Measurements from ENCODE around the gene ACYP2.
"Not testable (repeated sequence)": the region's sequence is repeated elsewhere in the genome, so short reads cannot be mapped to it uniquely, and the experiment has no call there.

The ACYP2 gene

GRCh38 chr2:54284826-54285225 is 169.4 kb downstream of the ACYP2 start:
- POLR2A ChIA-PET: no interaction called here
- CTCF ChIA-PET: interaction anchor here (0.6 kb wide), 1 partner anchor 119 kb away, joined by 3 read pairs; no protein-coding TSS in a partner anchor
- no peak for DNase-seq (ENCODE audit: extremely low spot score)
- TF ChIP-seq FOXA1 (IDR thresholded peaks at IDR 0.05) (no peak), HDGF (IDR thresholded peaks at IDR 0.05; ENCODE audit: borderline replicate concordance) (no peak), BHLHE40 (IDR thresholded peaks at IDR 0.05; ENCODE audit: borderline replicate concordance) (no peak), ZNF384 (IDR thresholded peaks at IDR 0.05) (no peak), FOXM1 (IDR thresholded peaks at IDR 0.05; ENCODE audit: borderline replicate concordance) (no peak), FOXK2 (IDR thresholded peaks at IDR 0.05) (no peak), NFRKB (IDR thresholded peaks at IDR 0.05) (no peak)

- CTCF ChIA-PET: interaction anchor here (0.6 kb wide), 1 partner anchor 118 kb away, joined by 3 read pairs; no protein-coding TSS in a partner anchor
- DNase-seq (ENCODE audit: extremely low spot score): no peak
- POLR2A ChIA-PET: no interaction called here
- no peak for TF ChIP-seq PKNOX1 (IDR thresholded peaks at IDR 0.05)
- TF ChIP-seq ZNF384 (IDR thresholded peaks at IDR 0.05): no peak
- no peak for TF ChIP-seq CTBP1 (IDR thresholded peaks at IDR 0.05; ENCODE audit: borderline replicate concordance)
- no peak for TF ChIP-seq FOXA1 (IDR thresholded peaks at IDR 0.05)
- TF ChIP-seq FOXM1 (IDR thresholded peaks at IDR 0.05; ENCODE audit: borderline replicate concordance): no peak
- TF ChIP-seq BHLHE40 (IDR thresholded peaks at IDR 0.05; ENCODE audit: borderline replicate concordance): no peak
Observed at GRCh38 chr2:54285451-54285850, 170.0 kb downstream of the ACYP2 start.

- no peak for TF ChIP-seq HDGF (IDR thresholded peaks at IDR 0.05; ENCODE audit: borderline replicate concordance)
- TF ChIP-seq NFRKB (IDR thresholded peaks at IDR 0.05): no peak
- TF ChIP-seq SUZ12 (IDR thresholded peaks at IDR 0.05): no peak
- TF ChIP-seq FOXK2 (IDR thresholded peaks at IDR 0.05): no peak
- TF ChIP-seq ZNF384 (IDR thresholded peaks at IDR 0.05): no peak
- TF ChIP-seq TARDBP (IDR thresholded peaks at IDR 0.05): no peak
- TF ChIP-seq FOXA1 (IDR thresholded peaks at IDR 0.05): no peak
- TF ChIP-seq SP1 (IDR thresholded peaks at IDR 0.05): no peak
- TF ChIP-seq FOXM1 (IDR thresholded peaks at IDR 0.05; ENCODE audit: borderline replicate concordance): no peak
- no peak for TF ChIP-seq L3MBTL2 (conservative IDR thresholded peaks at IDR 0.05)
- no peak for TF ChIP-seq LEF1 (IDR thresholded peaks at IDR 0.05; ENCODE audit: borderline replicate concordance)
- CTCF ChIA-PET: no interaction called here
- DNase-seq (ENCODE audit: extremely low spot score): no peak
- POLR2A ChIA-PET: no interaction called here
Observed at GRCh38 chr2:54287532-54287931, 172.1 kb downstream of the ACYP2 start.

- DNase-seq (ENCODE audit: extremely low spot score): no peak
- ChIA-PET CTCF (no interaction called here), POLR2A (no interaction called here)
- TF ChIP-seq FOXA1 (IDR thresholded peaks at IDR 0.05) (no peak), PKNOX1 (IDR thresholded peaks at IDR 0.05) (no peak), ZNF384 (IDR thresholded peaks at IDR 0.05) (no peak), NFRKB (IDR thresholded peaks at IDR 0.05) (no peak), FOXM1 (IDR thresholded peaks at IDR 0.05; ENCODE audit: borderline replicate concordance) (no peak), SP1 (IDR thresholded peaks at IDR 0.05) (no peak), BHLHE40 (IDR thresholded peaks at IDR 0.05; ENCODE audit: borderline replicate concordance) (no peak), LEF1 (IDR thresholded peaks at IDR 0.05; ENCODE audit: borderline replicate concordance) (no peak), FOXK2 (IDR thresholded peaks at IDR 0.05) (no peak), TARDBP (IDR thresholded peaks at IDR 0.05) (no peak)
Observed at GRCh38 chr2:54289917-54290316, 174.5 kb downstream of the ACYP2 start.

- no peak for TF ChIP-seq PKNOX1 (IDR thresholded peaks at IDR 0.05)
- no peak for TF ChIP-seq NFRKB (IDR thresholded peaks at IDR 0.05)
- TF ChIP-seq FOXK2 (IDR thresholded peaks at IDR 0.05): no peak
- TF ChIP-seq CTBP1 (IDR thresholded peaks at IDR 0.05; ENCODE audit: borderline replicate concordance): no peak
- no peak for TF ChIP-seq HDGF (IDR thresholded peaks at IDR 0.05; ENCODE audit: borderline replicate concordance)
- TF ChIP-seq BHLHE40 (IDR thresholded peaks at IDR 0.05; ENCODE audit: borderline replicate concordance): no peak
- TF ChIP-seq FOXA1 (IDR thresholded peaks at IDR 0.05): no peak
- no peak for TF ChIP-seq ARNT (IDR thresholded peaks at IDR 0.05)
- TF ChIP-seq ELF4 (IDR thresholded peaks at IDR 0.05): no peak
- no peak for TF ChIP-seq L3MBTL2 (conservative IDR thresholded peaks at IDR 0.05)
- TF ChIP-seq TARDBP (IDR thresholded peaks at IDR 0.05): no peak
- TF ChIP-seq SP1 (IDR thresholded peaks at IDR 0.05): no peak
- no peak for TF ChIP-seq ZNF384 (IDR thresholded peaks at IDR 0.05)
- no peak for TF ChIP-seq SUZ12 (IDR thresholded peaks at IDR 0.05)
- no peak for TF ChIP-seq LEF1 (IDR thresholded peaks at IDR 0.05; ENCODE audit: borderline replicate concordance)
- TF ChIP-seq FOXM1 (IDR thresholded peaks at IDR 0.05; ENCODE audit: borderline replicate concordance): no peak
- POLR2A ChIA-PET: no interaction called here
- DNase-seq (ENCODE audit: extremely low spot score): no peak
- CTCF ChIA-PET: no interaction called here
Observed at GRCh38 chr2:54290356-54291025, 175.1 kb downstream of the ACYP2 start.

- DNase-seq (ENCODE audit: extremely low spot score); CTCF ChIA-PET: not testable (repeated sequence)
- POLR2A ChIA-PET: interaction anchor here (1.6 kb wide), 1 partner anchor 36 kb away, joined by 3 read pairs; a partner anchor contains a TSS
Observed at GRCh38 chr2:54294665-54295064, 179.2 kb downstream of the ACYP2 start.

- no peak for TF ChIP-seq ZNF384 (IDR thresholded peaks at IDR 0.05)
- TF ChIP-seq SUZ12 (IDR thresholded peaks at IDR 0.05): no peak
- no peak for TF ChIP-seq SP1 (IDR thresholded peaks at IDR 0.05)
- TF ChIP-seq HDGF (IDR thresholded peaks at IDR 0.05; ENCODE audit: borderline replicate concordance): no peak
- no peak for TF ChIP-seq TARDBP (IDR thresholded peaks at IDR 0.05)
- no peak for TF ChIP-seq LEF1 (IDR thresholded peaks at IDR 0.05; ENCODE audit: borderline replicate concordance)
- TF ChIP-seq FOXM1 (IDR thresholded peaks at IDR 0.05; ENCODE audit: borderline replicate concordance): no peak
- TF ChIP-seq FOXA1 (IDR thresholded peaks at IDR 0.05): no peak
- TF ChIP-seq PKNOX1 (IDR thresholded peaks at IDR 0.05): no peak
- TF ChIP-seq ARNT (IDR thresholded peaks at IDR 0.05): no peak
- DNase-seq (ENCODE audit: extremely low spot score): no peak
- CTCF ChIA-PET: no interaction called here
- POLR2A ChIA-PET: no interaction called here
Observed at GRCh38 chr2:54295911-54296310, 180.5 kb downstream of the ACYP2 start.
